GM21619 (cell line): ENCODE results near the gene CDH23.

Source experiments
- ATAC-seq: cut with Tn5 transposase; IDR thresholded peaks from one replicate; pipeline ENCODE4 v1.9.1; 2021; ENCODE audit not compliant: unreplicated experiment

Gene CDH23

GRCh38 chr10:71837098-71837827 is 440.5 kb downstream of the CDH23 start:
- no peak for ATAC-seq

- no peak for ATAC-seq
These were observed 441.8 kb downstream of the CDH23 start for GRCh38 chr10:71838264-71839211.

- no peak for ATAC-seq
These were observed 443.6 kb downstream of the CDH23 start for GRCh38 chr10:71840177-71840957.

- no peak for ATAC-seq
These were observed 444.2 kb downstream of the CDH23 start for GRCh38 chr10:71840958-71841335.

- no peak for ATAC-seq
These were observed 445.7 kb downstream of the CDH23 start for GRCh38 chr10:71842422-71842821.

- ATAC-seq, result no peak
These were observed 446.4 kb downstream of the CDH23 start for GRCh38 chr10:71842856-71843686.

GRCh38 chr10:71844084-71844483 is 447.4 kb downstream of the CDH23 start:
- ATAC-seq, result no peak

- ATAC-seq, result no peak
These were observed 448.0 kb downstream of the CDH23 start for GRCh38 chr10:71844695-71845094.

- ATAC-seq, result no peak
These were observed 449.0 kb downstream of the CDH23 start for GRCh38 chr10:71845410-71846405.

- no peak for ATAC-seq
These were observed 450.1 kb downstream of the CDH23 start for GRCh38 chr10:71846816-71847215.

- no peak for ATAC-seq
These were observed 450.7 kb downstream of the CDH23 start for GRCh38 chr10:71847418-71847817.

GRCh38 chr10:71848325-71849275 is 451.9 kb downstream of the CDH23 start:
- no peak for ATAC-seq

- ATAC-seq, result no peak
These were observed 452.8 kb downstream of the CDH23 start for GRCh38 chr10:71849461-71849908.

- ATAC-seq, result no peak
These were observed 453.5 kb downstream of the CDH23 start for GRCh38 chr10:71850021-71850742.

GRCh38 chr10:71850743-71851464 is 454.2 kb downstream of the CDH23 start, which contains the start of gene PSAP:
TSS of gene PSAP (minus strand) at chr10:71851251. CDS start at chr10:71851221, 30 bp downstream.
- ATAC-seq, result peak; percentile 95

GRCh38 chr10:71851465-71852095 is 454.9 kb downstream of the CDH23 start:
- peak; percentile 13 for ATAC-seq
